ENCODE data around the gene ANKZF1. TPM values are rescaled to one million over a fixed set of nuclear protein-coding genes. Genes with fewer than 3 reads are reported as not detected.

The ANKZF1 gene
- total and polyA plus RNA-seq, 2 of the 8 experiments (the other 6 are each of a cell fraction or from before 2014, with no cell fraction given): 32.5 to 50.1 TPM

- TF ChIP-seq CTCF (IDR thresholded peaks at IDR 0.05; ENCODE audit: control extremely low read depth in 1 of 3, insufficient read depth in 1 of 3, low read depth in 1 of 3, low read length in 3 of 3) (no peak; a peak in 1 of 4 replicates), SP2 (IDR thresholded peaks at IDR 0.05; ENCODE audit: low read length) (no peak), TEAD4 (IDR thresholded peaks at IDR 0.05; ENCODE audit: low read depth, low read length) (no peak), CHD7 (IDR thresholded peaks at IDR 0.05; ENCODE audit: insufficient replicate concordance, low read length) (no peak), EP300 (IDR thresholded peaks at IDR 0.05; ENCODE audit: borderline replicate concordance in 1 of 2, low read depth in 2 of 2, low read length in 2 of 2) (no peak), RNF2 (IDR thresholded peaks at IDR 0.05; ENCODE audit: borderline replicate concordance, low read depth, low read length, missing control alignments, poor library complexity, severe bottlenecking) (no peak)
Measured at GRCh38 chr2:219206328-219207133, 23.1 kb upstream of the ANKZF1 start, which contains the start of gene ZFAND2B (continued).
